BJ (cell line): Measurements from ENCODE around the gene SLK. TPM values are rescaled to one million over a fixed set of nuclear protein-coding genes. Genes with fewer than 3 reads are reported as not detected.

Source experiments
- CTCF ChIA-PET: fragments of 350-600 bp; formaldehyde crosslinking; extraction: SDS; loops from one replicate; lab custom pipeline; 2021; ENCODE audit warnings: antibody characterized with exemption, inconsistent platforms; lab: Yijun Ruan, JAX
- POLR2A ChIA-PET: fragments of 300-600 bp; sonication (Branson Sonifier 250); formaldehyde crosslinking; extraction: SDS; loops from one replicate; lab custom pipeline; 2021; ENCODE audit warnings: antibody characterized with exemption; lab: Charles Lee
- DNase-seq: peaks from one replicate; pipeline ENCODE4 v3.0.0-alpha.2; 2011; ENCODE audit warnings: low read depth
- H3K27me3 ChIP-seq: 2 replicates; pipeline ENCODE4 v1.6.0; 2011; ENCODE audit warnings: low read length; ENCODE audit not compliant: control insufficient read depth, insufficient read depth
- H3K36me3 ChIP-seq: 2 replicates; pipeline ENCODE4 v1.5.1; 2011; ENCODE audit warnings: low read length; ENCODE audit not compliant: control insufficient read depth, insufficient read depth
- H3K4me3 ChIP-seq: 2 replicates; pipeline ENCODE4 v1.5.1; 2011; ENCODE audit warnings: low read depth, mild to moderate bottlenecking, control low read depth, low read length
- polyA plus RNA-seq: library from polyadenylated mRNA; depleted of rRNA; stranded (reverse); fragments of >200 nt; gene quantifications from 2 replicates; pipeline ENCODE4 v1.2.3, GENCODE V29; 2011
- TF ChIP-seq, protein P1 (sequence below): IDR thresholded peaks from 2 replicates; pipeline ENCODE4 v1.5.1; 2011; ENCODE audit warnings: low read depth, mild to moderate bottlenecking, control low read depth, inconsistent platforms, low read length, moderate library complexity; ENCODE audit not compliant: insufficient read depth

SLK gene
- polyA plus RNA-seq, 1 experiment = 3.5 TPM

DNA sequence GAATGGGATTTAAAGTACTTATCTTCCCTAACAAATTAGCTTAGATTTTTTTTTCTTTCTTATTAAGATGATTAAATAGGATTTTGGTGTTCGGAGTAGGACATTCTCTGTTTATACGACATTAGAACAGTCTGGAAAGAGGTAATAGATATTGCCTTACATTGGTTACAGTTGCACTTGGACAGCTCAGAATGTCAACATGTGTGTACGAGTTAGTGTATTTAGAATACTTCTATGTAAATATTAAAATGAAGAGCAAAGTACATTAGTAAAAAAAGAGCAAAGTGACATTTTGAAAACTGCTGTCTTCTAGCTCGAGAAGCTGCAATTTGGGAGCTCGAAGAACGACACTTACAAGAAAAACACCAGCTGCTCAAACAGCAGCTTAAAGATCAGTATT, 51.5 kb downstream of the SLK start:
- ChIA-PET POLR2A (no interaction called here), CTCF (interaction anchor here (0.7 to 1.1 kb wide), 4 partner anchors 10 to 306 kb away, joined by 3 to 4 read pairs (median 3); no protein-coding TSS in a partner anchor)
- H3K36me3 ChIP-seq = peaks cover 6% of the 10 kb centered on the region

GRCh38 chr10:104020020-104020419, 53.1 kb downstream of the SLK start:
- Histone ChIP-seq H3K4me3 (no peak overlapping the region), H3K27me3 (no peaks in the 10 kb centered on the region), H3K36me3 (peaks cover 11% of the 10 kb centered on the region)
- ChIA-PET CTCF (no interaction called here), POLR2A (no interaction called here)
- TF ChIP-seq, protein P1, sequence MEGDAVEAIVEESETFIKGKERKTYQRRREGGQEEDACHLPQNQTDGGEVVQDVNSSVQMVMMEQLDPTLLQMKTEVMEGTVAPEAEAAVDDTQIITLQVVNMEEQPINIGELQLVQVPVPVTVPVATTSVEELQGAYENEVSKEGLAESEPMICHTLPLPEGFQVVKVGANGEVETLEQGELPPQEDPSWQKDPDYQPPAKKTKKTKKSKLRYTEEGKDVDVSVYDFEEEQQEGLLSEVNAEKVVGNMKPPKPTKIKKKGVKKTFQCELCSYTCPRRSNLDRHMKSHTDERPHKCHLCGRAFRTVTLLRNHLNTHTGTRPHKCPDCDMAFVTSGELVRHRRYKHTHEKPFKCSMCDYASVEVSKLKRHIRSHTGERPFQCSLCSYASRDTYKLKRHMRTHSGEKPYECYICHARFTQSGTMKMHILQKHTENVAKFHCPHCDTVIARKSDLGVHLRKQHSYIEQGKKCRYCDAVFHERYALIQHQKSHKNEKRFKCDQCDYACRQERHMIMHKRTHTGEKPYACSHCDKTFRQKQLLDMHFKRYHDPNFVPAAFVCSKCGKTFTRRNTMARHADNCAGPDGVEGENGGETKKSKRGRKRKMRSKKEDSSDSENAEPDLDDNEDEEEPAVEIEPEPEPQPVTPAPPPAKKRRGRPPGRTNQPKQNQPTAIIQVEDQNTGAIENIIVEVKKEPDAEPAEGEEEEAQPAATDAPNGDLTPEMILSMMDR = no peak
- DNase-seq = no peak

More for the DNA sequence above, 51.5 kb downstream of the SLK start:
- no peak overlapping the region for H3K4me3 ChIP-seq
- TF ChIP-seq, protein P1 = no peak
- no peak for DNase-seq
- H3K27me3 ChIP-seq = no peaks in the 10 kb centered on the region

DNA sequence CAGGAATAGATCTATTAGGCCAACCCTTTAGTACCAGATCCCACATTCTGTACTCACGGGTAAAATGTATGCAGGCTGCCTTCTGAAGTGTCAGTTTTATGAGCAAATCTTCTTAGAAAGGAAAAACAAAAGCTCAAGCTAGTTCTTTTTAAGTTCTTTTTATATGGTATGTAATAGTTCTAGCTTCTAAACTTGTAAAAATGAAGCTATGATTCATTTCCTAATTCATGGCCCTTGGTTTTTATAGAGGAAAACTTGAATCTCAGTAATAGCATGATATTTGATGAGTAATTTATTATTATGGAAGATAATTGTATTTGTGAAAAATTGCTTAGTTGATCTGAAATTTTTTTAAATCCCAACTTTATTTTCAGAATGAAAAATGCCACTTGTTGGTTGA, 54.3 kb downstream of the SLK start:
- ChIA-PET CTCF (interaction anchor here (0.9 to 1.3 kb wide), 5 partner anchors 9 to 136 kb away, joined by 3 to 4 read pairs (median 3); no protein-coding TSS in a partner anchor), POLR2A (no interaction called here)
- no peak overlapping the region for H3K4me3 ChIP-seq
- H3K36me3 ChIP-seq = peaks cover 11% of the 10 kb centered on the region
- TF ChIP-seq, protein P1 = no peak
- peak; percentile 15 for DNase-seq
- H3K27me3 ChIP-seq = no peaks in the 10 kb centered on the region

- Histone ChIP-seq H3K27me3 (no peaks in the 10 kb centered on the region), H3K36me3 (peaks cover 11% of the 10 kb centered on the region), H3K4me3 (no peak overlapping the region)
- DNase-seq = no peak
- POLR2A ChIA-PET = no interaction called here
- TF ChIP-seq, protein P1 = no peak
- CTCF ChIA-PET = interaction anchor here (0.6 to 1.3 kb wide), 5 partner anchors 10 to 238 kb away, joined by 3 to 4 read pairs (median 4); no protein-coding TSS in a partner anchor
Measured at GRCh38 chr10:104022026-104022425, 55.1 kb downstream of the SLK start.

GRCh38 chr10:104025524-104025923, 58.6 kb downstream of the SLK start:
- TF ChIP-seq, protein P1 = no peak
- ChIA-PET POLR2A (no interaction called here), CTCF (interaction anchor here (1.0 kb wide), 1 partner anchor 11 kb away, joined by 3 read pairs; no protein-coding TSS in a partner anchor)
- DNase-seq = no peak
- no peaks in the 10 kb centered on the region for H3K27me3 ChIP-seq
- peaks cover 9% of the 10 kb centered on the region for H3K36me3 ChIP-seq
- no peak overlapping the region for H3K4me3 ChIP-seq
